ENCODE data around the gene BCR.

Gene BCR

GRCh38 chr22:23155831-23156230 lies 24.5 kb upstream of the BCR start:
- no peak for TF ChIP-seq CTCF (IDR thresholded peaks at IDR 0.05; ENCODE audit: borderline replicate concordance, control extremely low read depth, extremely low read depth, insufficient read depth, missing control alignments)
- in situ Hi-C loops (cut with MboI; ENCODE audit: low sequenced_read_pairs, unreplicated experiment), result no loop called here
- no peak for DNase-seq (ENCODE audit: low spot score)

- no peak for DNase-seq (ENCODE audit: low spot score)
- no peak for TF ChIP-seq CTCF (IDR thresholded peaks at IDR 0.05; ENCODE audit: borderline replicate concordance, control extremely low read depth, extremely low read depth, insufficient read depth, missing control alignments)
- in situ Hi-C loops (cut with MboI; ENCODE audit: low sequenced_read_pairs, unreplicated experiment), result no loop called here
These were observed 24.0 kb upstream of the BCR start for GRCh38 chr22:23156286-23156685.

GRCh38 chr22:23157560-23158515 lies 22.5 kb upstream of the BCR start:
- TF ChIP-seq CTCF (IDR thresholded peaks at IDR 0.05; ENCODE audit: borderline replicate concordance, control extremely low read depth, extremely low read depth, insufficient read depth, missing control alignments), result no peak
- in situ Hi-C loops (cut with MboI; ENCODE audit: low sequenced_read_pairs, unreplicated experiment), result no loop called here
- no peak for DNase-seq (ENCODE audit: low spot score)

- TF ChIP-seq CTCF (IDR thresholded peaks at IDR 0.05; ENCODE audit: borderline replicate concordance, control extremely low read depth, extremely low read depth, insufficient read depth, missing control alignments), result no peak
- in situ Hi-C loops (cut with MboI; ENCODE audit: low sequenced_read_pairs, unreplicated experiment), result no loop called here
These were observed 21.6 kb upstream of the BCR start for GRCh38 chr22:23158516-23159290.

GRCh38 chr22:23159291-23159630 lies 21.0 kb upstream of the BCR start:
- no peak for TF ChIP-seq CTCF (IDR thresholded peaks at IDR 0.05; ENCODE audit: borderline replicate concordance, control extremely low read depth, extremely low read depth, insufficient read depth, missing control alignments)
- no peak for DNase-seq (ENCODE audit: low spot score)
- in situ Hi-C loops (cut with MboI; ENCODE audit: low sequenced_read_pairs, unreplicated experiment), result no loop called here

More at GRCh38 chr22:23158516-23159290, 21.6 kb upstream of the BCR start:
- no peak for DNase-seq (ENCODE audit: low spot score)

GRCh38 chr22:23161029-23161428 lies 19.3 kb upstream of the BCR start:
- DNase-seq (ENCODE audit: low spot score), result no peak
- no peak for TF ChIP-seq CTCF (IDR thresholded peaks at IDR 0.05; ENCODE audit: borderline replicate concordance, control extremely low read depth, extremely low read depth, insufficient read depth, missing control alignments)
- in situ Hi-C loops (cut with MboI; ENCODE audit: low sequenced_read_pairs, unreplicated experiment), result no loop called here

Measured in GM13976 (cell line).